ENCODE measurements around the gene PIM1. TPM values are rescaled to one million over a fixed set of nuclear protein-coding genes. Genes with fewer than 3 reads are reported as not detected.

Gene PIM1
- total RNA-seq, 6 experiments from 2014 or later: 3.6 to 6.3 (median 5.1) TPM

DNA sequence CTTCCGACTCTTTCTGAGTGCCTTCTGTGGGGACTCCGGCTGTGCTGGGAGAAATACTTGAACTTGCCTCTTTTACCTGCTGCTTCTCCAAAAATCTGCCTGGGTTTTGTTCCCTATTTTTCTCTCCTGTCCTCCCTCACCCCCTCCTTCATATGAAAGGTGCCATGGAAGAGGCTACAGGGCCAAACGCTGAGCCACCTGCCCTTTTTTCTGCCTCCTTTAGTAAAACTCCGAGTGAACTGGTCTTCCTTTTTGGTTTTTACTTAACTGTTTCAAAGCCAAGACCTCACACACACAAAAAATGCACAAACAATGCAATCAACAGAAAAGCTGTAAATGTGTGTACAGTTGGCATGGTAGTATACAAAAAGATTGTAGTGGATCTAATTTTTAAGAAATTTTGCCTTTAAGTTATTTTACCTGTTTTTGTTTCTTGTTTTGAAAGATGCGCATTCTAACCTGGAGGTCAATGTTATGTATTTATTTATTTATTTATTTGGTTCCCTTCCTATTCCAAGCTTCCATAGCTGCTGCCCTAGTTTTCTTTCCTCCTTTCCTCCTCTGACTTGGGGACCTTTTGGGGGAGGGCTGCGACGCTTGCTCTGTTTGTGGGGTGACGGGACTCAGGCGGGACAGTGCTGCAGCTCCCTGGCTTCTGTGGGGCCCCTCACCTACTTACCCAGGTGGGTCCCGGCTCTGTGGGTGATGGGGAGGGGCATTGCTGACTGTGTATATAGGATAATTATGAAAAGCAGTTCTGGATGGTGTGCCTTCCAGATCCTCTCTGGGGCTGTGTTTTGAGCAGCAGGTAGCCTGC is 4.8 kb downstream of the PIM1 start:
- TF ChIP-seq, protein P1, sequence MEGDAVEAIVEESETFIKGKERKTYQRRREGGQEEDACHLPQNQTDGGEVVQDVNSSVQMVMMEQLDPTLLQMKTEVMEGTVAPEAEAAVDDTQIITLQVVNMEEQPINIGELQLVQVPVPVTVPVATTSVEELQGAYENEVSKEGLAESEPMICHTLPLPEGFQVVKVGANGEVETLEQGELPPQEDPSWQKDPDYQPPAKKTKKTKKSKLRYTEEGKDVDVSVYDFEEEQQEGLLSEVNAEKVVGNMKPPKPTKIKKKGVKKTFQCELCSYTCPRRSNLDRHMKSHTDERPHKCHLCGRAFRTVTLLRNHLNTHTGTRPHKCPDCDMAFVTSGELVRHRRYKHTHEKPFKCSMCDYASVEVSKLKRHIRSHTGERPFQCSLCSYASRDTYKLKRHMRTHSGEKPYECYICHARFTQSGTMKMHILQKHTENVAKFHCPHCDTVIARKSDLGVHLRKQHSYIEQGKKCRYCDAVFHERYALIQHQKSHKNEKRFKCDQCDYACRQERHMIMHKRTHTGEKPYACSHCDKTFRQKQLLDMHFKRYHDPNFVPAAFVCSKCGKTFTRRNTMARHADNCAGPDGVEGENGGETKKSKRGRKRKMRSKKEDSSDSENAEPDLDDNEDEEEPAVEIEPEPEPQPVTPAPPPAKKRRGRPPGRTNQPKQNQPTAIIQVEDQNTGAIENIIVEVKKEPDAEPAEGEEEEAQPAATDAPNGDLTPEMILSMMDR (IDR thresholded peaks at IDR 0.05): no peak
- H3K4me3 Mint-ChIP-seq: no peak overlapping the region
- no peak overlapping the region for H3K27ac Mint-ChIP-seq
- no peak for DNase-seq
- peaks cover 11% of the 10 kb centered on the region; the same call in 1 of the 2 replicates for H3K36me3 Mint-ChIP-seq (ENCODE audit: low read depth)
- H3K4me1 Mint-ChIP-seq (ENCODE audit: low read depth): peaks cover 17% of the 10 kb centered on the region
- H3K27me3 Mint-ChIP-seq (ENCODE audit: insufficient read depth): peaks cover 5% of the 10 kb centered on the region; the same call in 1 of the 2 replicates
- no peaks in the 10 kb centered on the region for H3K9me3 Mint-ChIP-seq

DNA sequence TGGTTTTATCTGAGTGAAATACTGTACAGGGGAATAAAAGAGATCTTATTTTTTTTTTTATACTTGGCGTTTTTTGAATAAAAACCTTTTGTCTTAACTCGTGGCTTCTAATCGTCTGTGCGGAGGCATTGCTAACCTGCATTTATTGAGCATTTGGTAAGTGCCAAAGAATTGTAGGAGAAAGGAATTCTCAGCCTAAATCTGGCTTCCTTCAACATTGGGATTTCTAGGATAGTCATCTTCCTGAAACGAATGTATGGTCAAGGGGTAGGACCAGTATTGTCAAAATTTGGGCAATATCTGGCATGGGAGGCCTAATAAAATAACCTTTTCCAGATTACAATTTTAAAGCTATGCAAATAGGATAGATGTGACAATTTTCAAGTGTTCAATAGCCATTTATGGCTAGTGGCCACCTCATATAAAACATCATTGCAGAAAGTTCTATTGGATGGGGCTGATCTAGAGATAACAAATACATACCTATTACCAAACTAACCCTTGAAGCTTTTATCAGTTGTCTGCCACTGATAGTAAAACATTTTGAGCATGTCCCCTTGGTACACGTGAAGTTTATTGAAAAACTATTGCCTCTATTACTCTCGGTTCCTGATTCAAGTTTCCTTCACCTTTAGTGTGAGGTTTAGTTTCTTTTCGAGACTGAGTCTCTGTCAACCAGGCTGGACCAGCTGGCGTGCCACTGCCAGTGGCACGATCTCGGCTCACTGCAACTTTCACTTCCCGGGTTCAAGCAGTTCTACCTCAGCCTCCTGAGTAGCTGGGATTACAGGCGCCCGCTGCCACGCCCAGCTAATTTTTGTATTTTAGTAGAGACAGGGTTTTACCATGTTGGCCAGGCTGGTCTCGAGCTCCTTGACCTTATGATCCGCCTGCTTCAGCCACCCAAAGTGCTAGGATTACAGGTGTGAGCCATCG is 5.6 kb downstream of the PIM1 start:
- Mint-ChIP-seq H3K9me3 (no peaks in the 10 kb centered on the region), H3K4me1 (ENCODE audit: low read depth) (peaks cover 17% of the 10 kb centered on the region), H3K36me3 (ENCODE audit: low read depth) (peaks cover 11% of the 10 kb centered on the region; the same call in 1 of the 2 replicates), H3K27me3 (ENCODE audit: insufficient read depth) (peaks cover 5% of the 10 kb centered on the region; the same call in 1 of the 2 replicates), H3K4me3 (no peak overlapping the region), H3K27ac (no peak overlapping the region)
- DNase-seq: no peak
- TF ChIP-seq, protein P1 (IDR thresholded peaks at IDR 0.05): no peak

DNA sequence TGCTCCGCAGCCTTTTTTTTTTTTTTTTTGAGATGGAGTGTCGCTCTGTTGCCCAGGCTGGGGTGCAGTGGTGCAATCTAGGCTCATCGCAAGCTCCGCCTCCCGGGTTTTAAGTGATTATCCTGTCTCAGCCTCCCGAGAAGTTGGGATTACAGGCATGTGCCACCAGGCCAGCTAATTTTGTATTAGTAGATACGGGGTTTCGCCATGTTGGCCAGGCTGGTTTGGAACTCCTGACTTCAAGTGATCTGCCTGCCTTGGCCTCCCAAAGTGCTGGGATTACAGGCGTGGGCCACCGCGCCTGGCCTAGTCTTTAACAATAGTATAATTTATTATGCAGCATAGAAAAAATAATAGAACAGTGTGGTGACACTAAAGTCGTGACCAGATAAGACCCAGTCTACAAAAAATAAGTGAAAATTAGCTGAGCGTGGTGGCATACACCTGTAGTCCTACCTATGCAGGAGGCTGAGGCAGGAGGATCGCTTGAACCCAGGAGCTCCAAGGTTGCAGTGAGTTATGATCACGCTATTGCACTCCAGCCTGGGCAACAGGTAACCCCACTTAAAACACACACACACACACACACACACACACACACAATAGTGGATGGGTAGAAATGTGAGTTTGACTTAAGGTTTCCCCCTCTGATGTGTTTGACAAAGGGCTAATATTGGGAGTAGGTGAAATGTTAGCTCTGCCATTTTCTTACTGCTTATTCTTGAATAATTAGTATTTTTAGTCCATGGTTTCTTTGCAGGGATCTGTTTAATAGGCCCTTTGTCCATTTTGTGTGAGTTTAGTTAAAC is 6.5 kb downstream of the PIM1 start:
- H3K27ac Mint-ChIP-seq: no peak overlapping the region
- DNase-seq: no peak
- peaks cover 11% of the 10 kb centered on the region for H3K4me1 Mint-ChIP-seq (ENCODE audit: low read depth)
- TF ChIP-seq, protein P1 (IDR thresholded peaks at IDR 0.05): no peak
- peaks cover 11% of the 10 kb centered on the region; the same call in 1 of the 2 replicates for H3K36me3 Mint-ChIP-seq (ENCODE audit: low read depth)
- H3K27me3 Mint-ChIP-seq (ENCODE audit: insufficient read depth): peaks cover 5% of the 10 kb centered on the region; the same call in 1 of the 2 replicates
- H3K4me3 Mint-ChIP-seq: no peak overlapping the region
- no peaks in the 10 kb centered on the region for H3K9me3 Mint-ChIP-seq

DNA sequence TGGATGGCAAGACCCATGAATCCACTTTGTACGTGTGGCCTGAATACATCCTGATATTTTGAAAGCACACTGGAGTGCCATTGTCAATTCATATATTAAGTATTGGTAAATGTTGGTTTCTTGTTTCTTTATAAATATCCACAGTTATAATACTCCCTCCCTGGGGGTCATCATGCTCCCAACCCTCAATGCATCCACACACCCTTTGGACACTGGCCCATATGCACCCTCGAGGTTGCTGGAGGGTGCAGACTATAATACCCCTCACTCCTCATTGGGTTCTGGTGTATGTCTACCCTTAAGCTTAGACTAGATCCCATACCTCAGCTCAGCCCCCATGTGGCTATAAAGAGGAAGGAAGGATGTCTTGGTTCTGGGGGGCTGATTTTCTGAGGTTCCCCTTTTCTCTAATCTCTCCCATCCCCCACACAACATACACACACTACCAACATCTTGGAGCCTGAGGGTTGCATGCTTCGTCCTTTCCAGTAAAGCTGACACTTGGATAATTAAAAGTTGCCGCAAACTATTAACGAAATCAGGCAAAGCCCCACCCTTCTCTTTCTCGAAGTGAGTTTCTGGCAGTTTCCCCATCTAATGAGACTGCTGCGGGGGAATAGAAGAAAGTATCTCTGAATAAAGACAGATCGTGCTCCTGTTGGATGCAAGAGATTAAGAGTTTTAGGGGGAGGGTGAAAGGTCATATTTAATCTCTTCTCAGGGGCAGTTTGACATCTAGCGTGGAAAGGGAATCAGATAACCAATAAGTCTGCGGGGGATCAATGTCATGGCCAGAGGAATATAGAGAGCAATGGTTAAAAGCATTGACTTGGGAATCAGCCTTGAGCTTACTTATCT is 7.4 kb downstream of the PIM1 start:
- TF ChIP-seq, protein P1 (IDR thresholded peaks at IDR 0.05): no peak
- H3K4me1 Mint-ChIP-seq (ENCODE audit: low read depth): peaks cover 2% of the 10 kb centered on the region; the same call in 1 of the 2 replicates
- peaks cover 11% of the 10 kb centered on the region; the same call in 1 of the 2 replicates for H3K36me3 Mint-ChIP-seq (ENCODE audit: low read depth)
- no peaks in the 10 kb centered on the region for H3K9me3 Mint-ChIP-seq
- DNase-seq: no peak
- peaks cover 5% of the 10 kb centered on the region; the same call in 1 of the 2 replicates for H3K27me3 Mint-ChIP-seq (ENCODE audit: insufficient read depth)
- H3K27ac Mint-ChIP-seq: no peak overlapping the region
- H3K4me3 Mint-ChIP-seq: no peak overlapping the region
